Adrenal gland (tissue), 5 donors: ENCODE measurements around the gene WDR86.

Source experiments
- CTCF ChIP-seq, 6 experiments: fragments of 450-650 bp in 4 of 6; fragments of 200-600 bp in 2 of 6; sonication (generic) in 1 of 6; IDR thresholded peaks; 1 replicate in 5 of 6; 2 replicates in 1 of 6; pipeline versions ENCODE4 v1.5.1 to v1.8.0; 2016 to 2021; ENCODE audit warnings: antibody characterized with exemption in 6 of 6, mild to moderate bottlenecking in 2 of 6, moderate library complexity in 1 of 6
- POLR2A ChIP-seq, 2 donors: fragments of 450-650 bp; IDR thresholded peaks; one replicate each; pipeline ENCODE4 v1.6.1; 2017; ENCODE audit warnings: antibody characterized with exemption in 2 of 2, mild to moderate bottlenecking in 2 of 2, moderate library complexity in 1 of 2
- donor health status: DM: no; HTN: no; CAD: no.

- peak in 1 of 6 experiments; percentile 8 for TF ChIP-seq CTCF (IDR thresholded peaks at IDR 0.05)
- TF ChIP-seq POLR2A (IDR thresholded peaks at IDR 0.05), result no peak
These were observed 67.0 kb downstream of the WDR86 start for GRCh38 chr7:151342811-151343210.
